Measurements from ENCODE around the gene CYB5A. TPM values are rescaled to one million over a fixed set of nuclear protein-coding genes. Genes with fewer than 3 reads are reported as not detected.

Gene CYB5A
- 197 and 251 TPM in 2 replicates for total RNA-seq

DNA sequence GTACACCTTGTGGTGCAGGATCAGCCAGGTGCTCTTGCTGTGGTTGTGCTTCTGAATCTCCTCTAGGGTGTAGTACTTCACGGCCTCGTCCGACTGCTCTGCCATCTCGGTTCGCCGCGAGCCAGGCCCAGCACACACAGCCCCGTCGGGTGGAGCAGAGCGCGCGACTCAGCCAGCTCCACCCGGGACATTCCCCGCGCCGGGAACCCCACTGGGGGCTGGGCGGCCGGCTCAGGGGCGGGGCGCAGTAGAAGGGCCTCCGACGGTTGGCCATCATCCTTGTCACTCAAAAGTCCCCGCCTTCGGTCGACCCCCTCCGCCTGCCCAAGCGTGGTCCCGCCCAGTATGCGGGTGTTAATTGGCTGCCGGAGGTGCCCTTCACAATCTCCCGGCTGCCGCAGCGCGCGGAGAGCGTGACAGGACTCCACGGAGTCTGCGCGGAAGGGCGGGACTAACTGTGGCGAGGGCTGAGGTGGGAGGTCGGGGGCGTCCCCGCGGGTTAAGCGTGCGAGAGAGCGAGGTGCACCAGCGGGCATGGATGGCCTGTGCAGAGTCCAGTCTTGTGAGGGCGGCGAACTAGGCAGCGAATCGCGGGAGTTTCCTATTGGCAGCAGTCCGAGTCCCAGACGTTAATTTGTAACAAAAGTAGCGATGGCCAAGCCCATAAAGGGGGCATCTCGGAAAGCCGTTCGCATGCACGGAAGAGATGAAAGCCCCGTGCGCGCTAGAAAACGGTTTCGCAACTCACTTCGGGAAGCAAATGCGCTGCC is at the start of gene CYB5A:
TSS of gene CYB5A (minus strand) at position 193 of the 770 bp plus-strand sequence. CDS start at position 105, 88 bp downstream.

DNA sequence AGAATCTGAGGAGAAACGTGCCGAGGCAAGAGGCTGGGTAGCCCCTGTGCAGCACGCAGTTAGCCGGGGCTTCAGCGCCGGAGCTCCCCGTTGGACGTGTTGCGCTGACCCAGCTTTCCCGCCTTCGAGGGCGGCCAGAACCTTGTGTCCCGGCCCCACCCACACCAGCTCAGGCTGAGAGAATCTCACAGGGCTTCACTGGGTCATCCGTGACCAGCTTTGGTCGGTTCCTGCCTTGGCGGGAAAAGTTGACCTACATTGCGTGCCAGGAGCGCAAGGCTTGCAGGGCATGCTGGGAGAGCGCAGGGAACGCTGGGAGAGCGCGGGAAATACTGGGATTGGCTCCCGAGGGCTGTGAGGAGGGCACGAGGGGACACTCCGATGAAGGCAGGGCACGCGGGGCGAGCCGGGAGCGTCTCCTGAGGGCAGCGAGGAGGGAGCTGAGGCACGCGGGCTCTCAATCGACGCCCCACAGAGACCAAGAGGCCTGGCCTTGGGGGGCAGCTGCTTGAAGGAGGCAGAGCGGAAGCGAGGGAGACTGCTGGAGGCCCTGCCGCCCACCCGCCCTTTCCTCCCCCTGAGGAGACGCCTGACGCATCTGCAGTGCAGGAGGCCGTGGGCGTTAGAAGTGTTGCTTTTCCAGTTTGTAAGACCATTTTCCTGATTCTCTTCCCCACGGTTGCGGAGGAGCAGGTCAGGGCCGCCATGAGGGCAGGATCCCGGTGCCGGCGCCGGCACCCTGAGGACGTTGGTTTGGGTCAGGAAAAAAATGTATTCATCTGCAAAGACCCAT is 23.9 kb upstream of the CYB5A start, which contains the start of gene C18orf63:
TSS of gene C18orf63 (plus strand) at position 376 of the 793 bp plus-strand sequence. CDS start 2,027 bp downstream, outside the sequence.

Other genes starting within 250 kb of the CYB5A start
- not detected in 2 replicates for gene FBXO15, start 144.1 kb downstream of the CYB5A start, total RNA-seq
- 23.7 and 33.1 TPM in 2 replicates for gene TIMM21, start 143.4 kb downstream of the CYB5A start, total RNA-seq
- not detected in 2 replicates for gene C18orf63, start 23.9 kb upstream of the CYB5A start, total RNA-seq
- not detected in 2 replicates for gene DIPK1C, start 165.3 kb upstream of the CYB5A start, total RNA-seq
- 53.1 and 69.1 TPM in 2 replicates for gene CNDP2, start 204.4 kb upstream of the CYB5A start, total RNA-seq
- gene CNDP1, start 242.5 kb upstream of the CYB5A start, total RNA-seq = not detected in 2 replicates

All from cardiac ventricle fibroblast (primary cell).